Right ventricle myocardium inferior (tissue), 1 donor: ENCODE results near the gene MSTN. TPM values are rescaled to one million over a fixed set of nuclear protein-coding genes. Genes with fewer than 3 reads are reported as not detected.
"Not testable (repeated sequence)": the region's sequence is repeated elsewhere in the genome, so short reads cannot be mapped to it uniquely, and the experiment has no call there.

ENCODE experiments used
- ATAC-seq: fragments of 200-7000 bp; cut with Tn5 transposase; one replicate; pipeline ENCODE4 v1.9.1; 2020; ENCODE audit warnings: mild to moderate bottlenecking, moderate library complexity
- DNase-seq: peaks from one replicate; pipeline ENCODE4 v3.0.0; 2021; ENCODE audit errors: missing footprints
- intact Hi-C: fragments of 100-400 bp; cut with DNase I; formaldehyde crosslinking; loops from one replicate; pipeline ENCODE4 v1.11.0; 2022
- total RNA-seq: library from RNA; stranded (reverse); fragmentation: NEBNext Ultra II Directional; extraction: Animal tissue kit (Norgen Biotek cat#: 25700); gene quantifications from one replicate; pipeline ENCODE4 v1.2.1, GENCODE V29; 2021
- donor health status: DM: no; HTN: yes; CAD: no; lungs with severe emphysema.

Gene MSTN
- total RNA-seq, 1 donor from 2014 or later: not detected

DNA sequence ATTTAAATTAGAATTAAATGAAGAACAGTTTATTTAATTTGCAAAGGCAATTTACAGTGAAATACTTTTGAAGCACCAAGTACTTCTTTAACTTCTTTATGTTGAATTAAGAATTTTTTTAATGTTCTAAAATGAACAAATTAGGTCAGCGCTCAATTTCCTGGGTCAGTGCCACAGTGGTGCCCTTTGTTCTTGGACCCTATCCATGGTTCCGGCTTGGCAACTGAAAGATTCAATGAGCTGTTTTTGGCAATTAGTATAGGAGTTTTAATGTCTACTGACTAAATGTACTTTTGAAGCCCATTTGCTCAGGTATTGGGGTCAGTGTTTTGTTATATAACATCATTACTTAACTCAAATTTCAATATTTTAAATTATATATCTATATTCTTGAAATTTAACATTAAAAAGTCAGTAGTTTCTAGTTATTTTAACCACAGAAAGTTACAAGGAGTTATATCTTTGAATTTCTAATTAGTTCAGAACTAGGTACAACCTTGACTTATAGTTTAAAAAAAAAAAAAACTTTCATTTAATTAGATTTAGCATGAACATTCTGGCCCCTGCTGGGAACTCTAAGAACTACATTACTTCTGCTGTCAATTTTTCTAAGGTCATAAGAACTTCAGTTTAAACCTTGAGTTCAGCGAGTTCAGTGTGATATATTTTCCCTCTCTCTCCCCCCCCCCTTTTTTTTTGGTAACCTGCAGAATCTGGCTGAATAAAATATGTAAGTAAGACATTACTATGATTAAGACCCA lies 7.6 kb upstream of the MSTN start:
- ATAC-seq (no peak), DNase-seq (no peak)
- intact Hi-C loops: loop anchor here (2.0 to 10.0 kb wide), 2 partner anchors 275 to 409 kb away; partner anchors contain the start of gene ASNSD1

GRCh38 chr2:190068764-190069163 lies 6.2 kb upstream of the MSTN start:
- no peak for ATAC-seq
- intact Hi-C loops: no loop called here

DNA sequence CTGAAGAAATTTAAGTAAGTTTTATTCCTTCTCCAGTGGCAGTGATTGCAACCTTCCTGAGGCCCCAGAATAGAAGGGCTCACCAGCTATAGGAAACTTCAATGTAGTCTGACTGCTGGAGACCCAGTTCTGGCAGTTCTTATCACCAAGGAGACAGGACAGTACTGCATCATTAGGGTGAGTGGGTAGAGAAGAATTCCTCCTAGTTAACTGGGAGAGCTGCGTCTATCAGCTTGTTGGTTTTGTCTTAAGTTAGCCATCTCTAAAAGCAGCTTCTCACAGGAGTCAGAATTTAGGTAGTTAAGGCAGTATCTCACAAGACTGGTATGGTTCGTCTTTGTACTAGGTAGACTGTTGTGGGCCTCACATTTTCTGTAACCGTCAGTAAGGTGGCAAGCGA lies 3.3 kb upstream of the MSTN start:
- DNase-seq: no peak
- intact Hi-C loops: no loop called here

More at GRCh38 chr2:190068764-190069163, 6.2 kb upstream of the MSTN start:
- DNase-seq: no peak

DNA sequence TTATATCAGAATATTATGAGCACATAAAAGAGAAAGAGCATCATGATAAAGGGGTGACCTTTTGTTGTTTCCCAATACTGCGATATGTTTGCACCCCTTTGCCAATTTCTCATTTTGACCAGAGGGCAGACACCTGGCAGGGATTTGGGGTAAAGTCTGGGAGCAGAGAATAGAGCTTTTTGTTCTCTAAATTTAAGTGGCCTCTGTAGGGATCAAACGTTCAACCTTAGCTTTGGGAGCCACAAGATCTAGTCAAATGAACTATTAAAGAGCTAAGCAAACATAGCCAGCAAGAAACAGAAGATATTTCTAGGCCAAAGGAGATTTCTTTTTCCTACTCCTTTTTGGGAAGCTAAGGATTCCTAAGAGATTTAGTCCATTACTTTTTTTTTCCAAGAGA lies 1.1 kb upstream of the MSTN start:
- ATAC-seq (no peak), DNase-seq (no peak)
- intact Hi-C loops: no loop called here

More for the DNA sequence above, 3.3 kb upstream of the MSTN start:
- no peak for ATAC-seq

DNA sequence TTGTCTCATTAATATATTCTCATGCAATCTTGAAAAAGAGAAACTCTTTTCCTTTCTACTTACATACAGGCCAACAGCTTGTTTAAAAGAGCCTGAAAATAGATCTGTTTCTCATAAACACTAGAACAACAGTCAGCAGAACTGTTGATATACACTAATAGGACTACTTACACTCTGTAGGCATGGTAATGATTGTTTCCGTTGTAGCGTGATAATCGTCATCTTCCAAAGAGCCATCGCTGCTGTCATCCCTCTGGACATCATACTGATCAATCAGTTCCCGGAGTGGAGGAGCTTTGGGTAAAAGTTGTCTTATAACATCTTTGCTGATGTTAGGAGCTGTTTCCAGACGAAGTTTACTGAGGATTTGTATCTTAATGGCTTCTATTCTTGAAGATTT lies 476 bp downstream of the MSTN start:
- DNase-seq: no peak
- intact Hi-C loops: no loop called here
- no peak for ATAC-seq

GRCh38 chr2:190060626-190061025 lies 1.9 kb downstream of the MSTN start:
- DNase-seq: no peak
- intact Hi-C loops: no loop called here
- ATAC-seq: no peak

DNA sequence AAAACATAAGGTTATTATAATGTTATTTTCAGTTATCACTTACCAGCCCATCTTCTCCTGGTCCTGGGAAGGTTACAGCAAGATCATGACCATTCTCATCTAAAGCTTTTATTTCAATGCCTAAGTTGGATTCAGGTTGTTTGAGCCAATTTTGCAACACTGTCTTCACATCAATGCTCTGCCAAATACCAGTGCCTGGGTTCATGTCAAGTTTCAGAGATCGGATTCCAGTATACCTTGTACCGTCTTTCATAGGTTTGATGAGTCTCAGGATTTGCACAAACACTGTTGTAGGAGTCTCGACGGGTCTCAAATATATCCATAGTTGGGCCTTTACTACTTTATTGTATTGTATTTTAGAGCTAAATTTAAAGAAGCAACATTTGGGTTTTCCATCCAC lies 2.5 kb downstream of the MSTN start:
- DNase-seq (no peak), ATAC-seq (no peak)
- intact Hi-C loops: no loop called here

DNA sequence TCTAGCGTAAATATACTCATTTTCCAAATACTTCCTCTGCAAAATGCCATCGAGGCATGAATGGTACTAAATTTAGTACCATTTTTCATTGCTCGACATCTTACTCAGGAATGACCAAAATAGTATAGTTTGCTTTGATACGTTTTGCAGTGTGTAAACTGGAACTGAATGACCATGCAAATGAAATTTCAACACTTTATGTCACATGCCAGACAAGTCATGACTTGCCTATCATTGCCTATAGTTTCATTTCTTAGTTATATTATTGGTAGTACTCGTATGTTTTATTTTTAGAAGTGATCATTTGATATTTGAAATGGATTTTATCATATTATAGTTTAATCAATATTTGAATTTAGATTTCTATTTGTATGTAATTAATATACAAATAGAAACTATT lies 9.1 kb downstream of the MSTN start:
- ATAC-seq: no peak
- intact Hi-C loops: no loop called here
- DNase-seq: no peak

GRCh38 chr2:190052307-190052706 lies 10.2 kb downstream of the MSTN start:
- DNase-seq: no peak
- ATAC-seq: no peak
- intact Hi-C loops: no loop called here

GRCh38 chr2:190051223-190051622 lies 11.3 kb downstream of the MSTN start:
- intact Hi-C loops: no loop called here
- no peak for ATAC-seq
- DNase-seq: no peak

DNA sequence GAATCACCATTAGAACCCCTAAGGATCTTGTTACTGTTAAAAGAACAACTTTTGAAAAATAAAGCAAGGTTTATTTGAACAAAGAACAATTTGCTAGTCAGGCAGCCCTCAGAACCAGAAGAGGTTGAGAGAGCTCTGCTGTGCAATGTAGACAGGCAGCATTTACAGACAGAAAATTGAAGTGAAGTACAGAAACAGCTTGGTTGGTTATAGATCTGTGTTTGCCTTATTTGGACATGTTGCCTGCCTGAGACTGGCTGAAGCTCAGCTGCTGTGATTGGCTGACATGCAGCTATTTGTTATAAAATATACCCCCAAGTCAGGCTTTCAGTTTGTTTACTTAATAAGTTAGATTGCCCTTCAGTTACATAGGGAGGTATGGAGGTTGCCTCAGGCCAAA lies 12.5 kb downstream of the MSTN start:
- no peak for DNase-seq
- no peak for ATAC-seq
- intact Hi-C loops: no loop called here

DNA sequence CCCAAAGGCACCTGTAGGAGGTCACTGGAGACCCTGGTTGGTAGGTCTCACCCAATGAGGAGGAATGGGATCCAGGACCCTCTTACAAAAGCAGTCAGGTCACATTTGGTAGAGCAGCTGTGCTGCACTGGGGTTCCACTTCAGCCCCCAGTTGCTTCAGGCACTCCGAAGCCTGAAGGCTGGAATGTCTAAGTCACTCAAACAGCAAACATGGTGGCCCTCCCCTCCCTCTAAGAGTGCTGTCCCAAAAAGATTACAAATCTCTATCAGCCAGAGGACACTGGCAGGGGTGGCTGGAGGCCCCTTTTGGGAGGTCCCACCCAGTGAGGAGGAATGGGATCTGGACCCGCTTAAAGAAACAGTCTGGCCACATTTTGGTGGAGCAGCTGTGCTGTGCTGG lies 17.7 kb downstream of the MSTN start:
- no peak for ATAC-seq
- intact Hi-C loops: no loop called here
- DNase-seq: no peak

GRCh38 chr2:190043441-190043840 lies 19.1 kb downstream of the MSTN start:
- ATAC-seq: no peak
- intact Hi-C loops: no loop called here
- DNase-seq: no peak

- ATAC-seq (no peak), DNase-seq (no peak)
- intact Hi-C loops: no loop called here
Measured at GRCh38 chr2:190036071-190036470, 26.5 kb downstream of the MSTN start.

GRCh38 chr2:190034417-190034816 lies 28.1 kb downstream of the MSTN start:
- DNase-seq, intact Hi-C loops, ATAC-seq: not testable (repeated sequence)

DNA sequence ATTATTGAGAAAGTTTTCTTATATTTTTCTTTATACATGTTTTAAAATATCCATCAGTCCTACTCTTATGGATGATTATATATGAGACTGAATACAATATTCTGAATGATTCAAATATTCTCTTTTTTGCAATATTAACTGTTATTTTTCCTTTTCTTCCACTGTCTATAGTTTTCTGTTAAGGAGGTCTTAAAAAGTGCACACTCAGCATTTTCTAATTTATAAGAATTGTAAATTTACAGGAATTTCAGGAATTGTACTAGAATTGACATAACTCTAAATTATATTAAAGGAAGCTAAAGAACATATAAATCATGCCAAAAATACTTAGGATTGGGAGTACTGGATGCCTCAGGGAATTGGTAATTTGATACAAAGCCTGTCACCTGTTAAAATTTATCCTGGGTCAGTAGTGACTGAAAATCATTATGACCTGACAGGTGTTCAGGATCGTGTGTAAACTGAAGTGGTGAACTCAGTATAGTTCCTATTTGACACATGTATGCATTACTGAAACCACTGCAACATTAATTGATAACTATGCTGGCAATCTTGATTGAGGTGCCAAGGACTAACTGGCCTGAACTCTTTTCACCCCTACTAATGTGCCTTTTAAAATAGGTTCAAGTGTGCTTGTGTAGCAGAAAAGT lies 30.4 kb downstream of the MSTN start:
- no peak for ATAC-seq
- no peak for DNase-seq
- intact Hi-C loops: no loop called here

- ATAC-seq: no peak
Measured at GRCh38 chr2:190023860-190024259, 38.7 kb downstream of the MSTN start.

GRCh38 chr2:190020720-190021119 lies 41.8 kb downstream of the MSTN start:
- intact Hi-C loops: no loop called here
- ATAC-seq (no peak), DNase-seq (no peak)

More at GRCh38 chr2:190023860-190024259, 38.7 kb downstream of the MSTN start:
- intact Hi-C loops: no loop called here
- no peak for DNase-seq

GRCh38 chr2:190017837-190018236 lies 44.7 kb downstream of the MSTN start:
- intact Hi-C loops: no loop called here
- DNase-seq (no peak), ATAC-seq (no peak)

DNA sequence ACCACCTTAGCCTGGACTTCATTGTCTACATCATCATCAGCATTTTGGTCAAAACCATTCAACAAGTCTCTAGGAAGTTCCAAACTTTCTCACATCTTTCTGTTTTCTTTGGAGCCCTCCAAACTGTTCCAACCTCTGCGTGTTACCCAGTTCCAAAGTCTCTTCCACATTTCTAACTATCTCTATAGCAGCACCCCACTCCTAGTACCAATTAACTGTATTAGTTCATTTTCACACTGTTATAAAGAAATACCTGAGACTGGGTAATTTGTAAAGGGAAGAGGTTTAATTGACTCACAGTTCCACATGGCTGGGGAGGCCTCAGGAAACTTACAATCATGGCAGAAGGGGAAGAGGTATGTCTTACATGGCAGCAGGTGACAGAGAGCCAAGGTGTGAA lies 46.6 kb downstream of the MSTN start:
- ATAC-seq, DNase-seq, intact Hi-C loops: not testable (repeated sequence)
